Measurements from ENCODE around the gene DRC3.

The DRC3 gene

GRCh38 chr17:18020971-18021370 is 48.3 kb downstream of the DRC3 start:
- no peak for DNase-seq (ENCODE audit: low read depth in 3 of 3)

GRCh38 chr17:18021372-18021771 is 48.7 kb downstream of the DRC3 start:
- no peak for DNase-seq (ENCODE audit: low read depth in 3 of 3)

- DNase-seq (ENCODE audit: low read depth in 3 of 3) = peak in 1 of 3 experiments; percentile 23
Observed at GRCh38 chr17:18025241-18025944, 52.7 kb downstream of the DRC3 start.

- DNase-seq (ENCODE audit: low read depth in 3 of 3) = no peak
Observed at GRCh38 chr17:18025945-18026776, 53.5 kb downstream of the DRC3 start.

- no peak for DNase-seq (ENCODE audit: low read depth in 3 of 3)
Observed at GRCh38 chr17:18027280-18027679, 54.6 kb downstream of the DRC3 start.

- no peak for DNase-seq (ENCODE audit: low read depth in 3 of 3)
Observed at GRCh38 chr17:18028114-18028951, 55.7 kb downstream of the DRC3 start.

- DNase-seq (ENCODE audit: low read depth in 3 of 3) = no peak
Observed at GRCh38 chr17:18028952-18029540, 56.4 kb downstream of the DRC3 start.

- no peak for DNase-seq (ENCODE audit: low read depth in 3 of 3)
Observed at GRCh38 chr17:18031955-18032354, 59.3 kb downstream of the DRC3 start.

- peak; percentile 15 to 45 (median 22) for DNase-seq (ENCODE audit: low read depth in 3 of 3)
Observed at GRCh38 chr17:18033442-18034099, 60.9 kb downstream of the DRC3 start.

- DNase-seq (ENCODE audit: low read depth in 3 of 3) = no peak
Observed at GRCh38 chr17:18035704-18036103, 63.0 kb downstream of the DRC3 start.

GRCh38 chr17:18037486-18037885 is 64.8 kb downstream of the DRC3 start:
- no peak for DNase-seq (ENCODE audit: low read depth in 3 of 3)

- DNase-seq (ENCODE audit: low read depth in 3 of 3) = peak in 1 of 3 experiments; percentile 10
Observed at GRCh38 chr17:18038149-18038850, 65.6 kb downstream of the DRC3 start.

GRCh38 chr17:18038861-18039534 is 66.3 kb downstream of the DRC3 start, which contains the start of the genes ATPAF2 and GID4:
Gene ATPAF2, minus strand, starts transcription at chr17:18039168. Its CDS starts 155 bp downstream, at chr17:18039013.
Gene GID4, plus strand, starts transcription at chr17:18039408. Its CDS starts 57 bp downstream, at chr17:18039465.
- DNase-seq (ENCODE audit: low read depth in 3 of 3) = peak; percentile 99 to 100 (median 99)

GRCh38 chr17:18039535-18040260 is 67.0 kb downstream of the DRC3 start:
- peak in 2 of 3 experiments; percentile 12 to 31 for DNase-seq (ENCODE audit: low read depth in 3 of 3)

GRCh38 chr17:18040261-18040858 is 67.7 kb downstream of the DRC3 start:
- no peak for DNase-seq (ENCODE audit: low read depth in 3 of 3)

GRCh38 chr17:18041776-18042175 is 69.1 kb downstream of the DRC3 start:
- no peak for DNase-seq (ENCODE audit: low read depth in 3 of 3)

GRCh38 chr17:18042983-18043382 is 70.3 kb downstream of the DRC3 start:
- no peak for DNase-seq (ENCODE audit: low read depth in 3 of 3)

- DNase-seq (ENCODE audit: low read depth in 3 of 3) = no peak
Observed at GRCh38 chr17:18043491-18043890, 70.8 kb downstream of the DRC3 start.

- no peak for DNase-seq (ENCODE audit: low read depth in 3 of 3)
Observed at GRCh38 chr17:18044609-18045008, 71.9 kb downstream of the DRC3 start.
